ENCODE results near the gene PTP4A2.

Gene PTP4A2

DNA sequence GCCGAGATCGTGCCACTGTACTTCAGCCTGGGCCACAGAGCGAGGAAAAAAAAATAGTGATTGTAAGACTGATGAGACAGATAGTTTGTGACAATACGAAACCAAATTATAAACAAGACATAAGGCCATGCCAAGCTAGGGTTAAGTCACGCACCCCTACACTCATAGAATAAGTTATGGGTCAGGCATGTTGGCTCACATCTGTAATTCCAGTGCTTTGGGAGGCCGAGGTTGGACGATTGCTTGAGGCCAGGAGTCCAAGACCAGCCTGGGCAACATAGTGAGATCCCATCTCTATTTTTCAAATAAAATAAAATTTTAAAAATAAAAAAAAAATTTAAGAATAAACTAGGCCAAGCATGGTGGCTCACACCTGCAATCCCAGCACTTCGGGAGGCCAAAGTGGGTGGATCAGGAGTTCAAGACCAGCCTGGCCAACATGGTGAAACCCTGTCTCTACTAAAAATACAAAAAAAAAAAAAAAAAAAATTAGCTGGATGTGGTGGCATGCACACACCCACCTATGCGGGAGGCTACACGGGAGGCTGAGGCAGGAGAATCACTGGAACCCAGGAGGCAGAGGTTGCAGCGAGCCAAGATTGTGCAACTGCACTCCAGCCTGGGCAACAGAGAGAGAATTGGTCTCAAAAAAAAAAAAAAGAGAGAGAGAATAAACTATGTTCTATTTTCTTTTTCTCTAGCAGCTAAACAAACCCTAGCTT is 72.3 kb downstream of the PTP4A2 start:
- in situ Hi-C loops (cut with MboI; ENCODE audit: low sequenced_read_pairs) = no loop called here

- in situ Hi-C loops (cut with MboI; ENCODE audit: low sequenced_read_pairs) = no loop called here
Observed at GRCh38 chr1:31862071-31862470, 76.1 kb downstream of the PTP4A2 start.

DNA sequence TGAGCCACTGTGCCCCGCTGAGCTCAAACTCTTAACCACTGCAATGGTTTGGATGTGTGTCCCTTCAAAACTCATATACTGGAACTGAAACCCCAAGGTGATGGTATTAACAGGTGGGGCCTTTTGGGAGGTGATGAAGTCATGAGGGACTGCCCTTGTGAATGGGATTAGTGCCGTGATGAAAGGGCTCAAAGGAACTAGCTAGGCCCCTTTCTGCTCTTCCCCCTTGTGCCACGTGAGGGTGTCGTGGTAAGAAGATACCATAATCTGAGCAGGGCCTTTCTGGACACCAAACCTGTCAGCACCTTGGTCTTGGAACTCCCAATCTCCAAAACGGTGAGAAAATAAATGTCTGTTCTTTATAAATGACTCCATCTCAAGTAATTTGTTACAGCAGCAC is 76.8 kb downstream of the PTP4A2 start:
- in situ Hi-C loops (cut with MboI; ENCODE audit: low sequenced_read_pairs) = no loop called here

DNA sequence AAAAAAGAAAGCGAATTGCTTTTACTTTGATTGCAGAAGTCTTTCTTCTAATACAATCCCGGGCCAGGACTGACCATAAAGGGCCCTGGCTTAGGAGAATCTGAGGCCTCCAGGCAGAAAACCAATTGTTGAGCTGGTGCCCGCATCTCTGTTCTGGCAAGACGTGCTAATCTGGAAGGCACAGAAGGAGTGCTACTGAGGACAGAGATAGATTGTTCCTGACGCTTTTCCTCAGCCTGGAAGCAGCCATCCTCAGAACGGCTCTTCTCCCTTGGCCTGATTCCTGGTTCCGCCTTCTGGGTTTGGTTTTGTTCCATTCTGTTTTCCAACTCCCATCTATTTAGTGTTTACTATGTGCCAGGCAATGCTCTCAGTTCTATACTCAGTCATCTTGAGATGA is 77.6 kb downstream of the PTP4A2 start:
- in situ Hi-C loops (cut with MboI; ENCODE audit: low sequenced_read_pairs) = no loop called here

- in situ Hi-C loops (cut with MboI; ENCODE audit: low sequenced_read_pairs) = no loop called here
Observed at GRCh38 chr1:31859719-31860118, 78.4 kb downstream of the PTP4A2 start.

DNA sequence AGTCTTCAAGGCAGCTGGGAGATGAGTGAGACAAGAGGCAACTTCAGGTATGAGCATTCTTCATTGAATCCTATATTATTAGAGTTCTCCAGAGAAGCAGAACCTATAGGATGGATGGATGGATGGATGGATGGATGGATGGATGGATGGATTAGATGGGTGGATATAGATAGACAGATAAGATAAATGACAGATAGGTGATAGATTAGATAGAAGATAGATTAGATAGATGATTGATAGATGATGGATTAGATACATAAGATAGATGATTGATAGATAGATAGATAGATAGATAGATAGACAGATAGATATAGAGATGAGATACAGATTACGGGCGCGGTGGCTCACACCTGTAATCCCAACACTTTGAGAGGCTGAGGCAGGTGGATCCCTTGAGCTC is 79.1 kb downstream of the PTP4A2 start:
- in situ Hi-C loops (cut with MboI; ENCODE audit: low sequenced_read_pairs) = no loop called here

- in situ Hi-C loops (cut with MboI; ENCODE audit: low sequenced_read_pairs) = no loop called here
Observed at GRCh38 chr1:31857863-31858262, 80.3 kb downstream of the PTP4A2 start.
